HG03442 (cell line): ENCODE measurements around the gene COL8A2.

Experiments
- ATAC-seq: cut with Tn5 transposase; IDR thresholded peaks from one replicate; pipeline ENCODE4 v1.9.1; 2021; ENCODE audit warnings: mild to moderate bottlenecking, moderate library complexity; ENCODE audit not compliant: unreplicated experiment

COL8A2 gene

DNA sequence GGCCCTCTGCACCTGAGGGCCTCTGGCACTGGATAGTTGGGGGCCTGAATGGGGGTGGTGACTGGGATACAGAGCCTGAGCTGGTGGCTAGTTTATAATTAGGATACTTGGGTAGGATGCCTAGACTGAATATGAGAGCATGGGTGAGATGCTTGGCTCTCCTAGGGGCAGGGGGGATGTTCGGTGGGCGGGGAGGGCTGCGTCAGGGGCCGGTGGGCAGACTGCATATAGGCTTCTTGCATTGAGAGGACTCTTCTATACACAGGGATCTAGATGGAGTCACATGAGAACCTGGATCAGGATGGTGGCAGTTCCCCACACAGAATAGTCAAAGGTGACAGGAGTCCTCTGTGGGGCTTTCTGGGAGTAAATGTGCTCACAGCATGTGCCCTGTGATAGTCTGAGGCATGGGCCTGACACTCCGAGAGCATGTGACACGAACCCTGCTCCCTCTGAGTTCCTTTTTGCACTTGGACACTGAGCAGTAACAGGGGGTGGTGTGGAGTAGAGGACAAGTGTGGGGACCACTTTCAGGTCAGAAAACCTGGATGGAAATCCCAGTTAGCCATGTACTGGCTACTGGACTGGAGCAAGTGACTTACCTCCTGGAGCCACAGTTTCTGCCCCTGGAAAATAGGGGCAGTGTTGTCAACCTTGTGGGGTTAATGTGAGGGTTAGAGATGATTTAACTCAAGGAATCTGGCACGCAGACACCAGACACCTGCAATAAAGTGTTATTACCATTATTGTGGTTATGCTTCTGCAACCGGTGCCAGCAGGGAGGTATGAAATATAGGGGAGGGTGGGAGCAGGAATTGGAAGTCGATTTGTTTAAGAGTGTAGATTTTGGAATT is 33.2 kb upstream of the COL8A2 start:
- no peak for ATAC-seq

DNA sequence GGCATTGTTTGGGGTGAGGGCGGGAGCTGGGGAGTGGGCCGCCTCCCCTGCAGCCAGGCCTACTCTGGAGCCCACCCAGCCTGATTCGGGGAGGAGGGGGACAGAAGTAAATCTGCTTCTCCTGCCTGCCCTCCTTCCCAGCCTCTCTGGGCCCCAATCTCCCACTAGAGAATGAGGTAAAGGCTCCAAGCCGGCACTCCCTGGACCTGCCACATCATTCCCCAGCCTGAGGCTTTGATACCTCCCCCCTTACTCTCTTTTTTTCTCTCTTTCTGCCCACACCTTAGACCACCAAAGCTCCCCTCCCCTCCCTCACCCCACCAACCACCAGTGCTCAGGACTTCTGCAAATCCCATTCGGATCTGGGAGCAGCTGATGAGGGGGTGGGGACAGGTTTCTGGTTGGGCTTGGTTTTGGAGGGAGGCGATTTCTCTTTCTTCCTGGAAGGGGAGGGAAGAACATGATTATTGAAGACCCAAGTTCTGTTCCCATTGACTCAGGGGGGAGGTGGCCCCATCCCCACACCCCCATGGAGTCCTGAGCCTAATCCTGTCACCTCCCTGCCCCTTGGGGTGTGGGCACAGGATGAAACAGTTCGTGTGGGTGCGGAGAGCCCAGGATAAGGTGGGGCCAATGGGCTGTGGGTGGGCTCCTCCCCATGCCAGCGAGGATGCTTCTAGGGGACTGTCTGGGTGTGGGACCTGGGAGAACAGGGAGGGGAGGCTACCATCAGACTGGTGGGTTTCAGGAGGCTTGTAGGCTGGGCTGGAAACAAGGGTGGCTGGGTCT is 32.3 kb upstream of the COL8A2 start:
- ATAC-seq = no peak

DNA sequence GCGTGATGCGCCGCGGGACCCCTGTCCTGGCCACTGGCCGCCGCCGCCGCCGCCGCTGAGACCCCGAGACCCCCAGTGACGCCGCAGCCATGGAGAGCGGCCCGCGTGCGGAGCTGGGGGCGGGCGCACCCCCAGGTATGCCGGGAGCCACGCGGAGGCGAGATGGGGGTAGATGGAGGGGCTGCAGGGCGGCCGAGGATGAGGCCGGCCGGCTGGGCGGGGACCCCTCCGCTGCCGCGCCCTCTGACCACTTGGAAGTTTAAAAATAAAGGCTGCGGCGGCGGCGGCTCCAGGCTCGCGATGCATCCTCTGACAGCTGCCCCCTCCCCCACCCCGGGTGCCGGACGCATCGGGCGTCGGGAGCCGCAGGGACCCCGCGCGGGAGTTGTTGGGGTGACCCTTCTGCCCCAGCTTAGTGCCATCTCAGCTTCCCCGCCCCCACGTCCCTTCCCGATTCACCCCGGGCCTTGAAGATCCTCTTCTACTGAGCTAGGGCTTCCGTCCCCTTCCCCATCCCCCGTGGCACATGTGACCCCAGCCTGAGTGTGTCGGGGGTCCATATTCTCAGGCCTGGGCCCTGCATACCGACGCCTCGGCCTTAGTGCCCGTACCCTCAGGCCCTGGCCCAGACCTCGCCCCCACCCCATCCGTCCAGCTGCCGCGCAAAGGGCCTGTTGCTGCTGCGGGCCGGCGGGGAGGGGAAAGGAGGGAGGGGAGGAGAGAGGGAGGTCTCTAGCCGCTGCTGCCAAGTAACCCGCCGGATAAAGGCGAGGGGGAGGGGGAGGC is 31.5 kb upstream of the COL8A2 start:
- ATAC-seq = peak; percentile 10

DNA sequence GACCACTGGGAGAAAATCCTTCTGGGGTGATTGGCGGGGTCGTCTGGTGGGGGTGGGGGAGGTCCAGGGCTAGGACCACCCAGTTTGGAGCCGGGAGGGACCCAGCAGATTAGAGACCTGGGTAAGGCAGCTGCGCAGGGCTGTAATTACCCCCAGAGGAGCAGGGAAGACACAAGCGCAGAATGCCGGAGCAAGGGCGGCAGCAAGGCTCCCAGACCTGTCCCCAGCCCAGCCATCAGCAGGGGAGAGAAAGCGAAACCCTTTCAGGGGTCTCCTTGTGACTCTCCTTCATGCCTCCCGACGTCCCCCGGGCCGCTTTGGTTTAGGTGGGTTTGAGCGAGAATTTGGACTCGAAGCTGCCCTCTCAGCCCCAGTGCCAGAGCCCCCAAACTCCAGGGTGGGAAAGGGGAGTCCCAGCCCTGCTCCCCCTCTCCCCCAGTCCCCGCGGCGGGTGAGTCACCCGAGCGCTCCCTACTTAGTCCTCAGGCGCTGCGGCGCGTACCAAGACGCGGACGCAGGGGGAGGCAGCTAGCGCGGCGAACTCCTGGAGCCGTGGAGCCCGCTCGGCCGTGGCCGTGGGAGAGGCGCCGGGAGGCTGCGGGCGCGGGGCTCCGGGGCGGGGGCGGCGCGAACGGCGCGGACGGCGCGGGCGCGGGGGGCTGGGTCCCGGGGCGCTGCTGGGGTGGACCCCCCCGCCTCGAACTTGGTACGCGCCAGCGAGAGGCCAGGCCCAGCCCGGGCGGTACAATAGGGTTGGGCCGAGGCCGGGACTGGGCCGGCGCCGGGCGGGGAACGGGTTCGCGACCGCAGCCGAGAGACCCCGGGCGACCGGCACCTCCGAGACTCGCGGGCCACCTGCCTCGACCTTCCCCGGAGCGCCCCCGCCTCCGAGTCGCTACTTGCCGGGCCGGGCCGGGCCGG is 30.6 kb upstream of the COL8A2 start, which contains the start of gene MAP7D1:
Gene MAP7D1, plus strand, starts transcription at position 753 of the 921 bp plus-strand sequence. CDS start 258 bp downstream, outside the sequence.
- peak; percentile 49 for ATAC-seq

DNA sequence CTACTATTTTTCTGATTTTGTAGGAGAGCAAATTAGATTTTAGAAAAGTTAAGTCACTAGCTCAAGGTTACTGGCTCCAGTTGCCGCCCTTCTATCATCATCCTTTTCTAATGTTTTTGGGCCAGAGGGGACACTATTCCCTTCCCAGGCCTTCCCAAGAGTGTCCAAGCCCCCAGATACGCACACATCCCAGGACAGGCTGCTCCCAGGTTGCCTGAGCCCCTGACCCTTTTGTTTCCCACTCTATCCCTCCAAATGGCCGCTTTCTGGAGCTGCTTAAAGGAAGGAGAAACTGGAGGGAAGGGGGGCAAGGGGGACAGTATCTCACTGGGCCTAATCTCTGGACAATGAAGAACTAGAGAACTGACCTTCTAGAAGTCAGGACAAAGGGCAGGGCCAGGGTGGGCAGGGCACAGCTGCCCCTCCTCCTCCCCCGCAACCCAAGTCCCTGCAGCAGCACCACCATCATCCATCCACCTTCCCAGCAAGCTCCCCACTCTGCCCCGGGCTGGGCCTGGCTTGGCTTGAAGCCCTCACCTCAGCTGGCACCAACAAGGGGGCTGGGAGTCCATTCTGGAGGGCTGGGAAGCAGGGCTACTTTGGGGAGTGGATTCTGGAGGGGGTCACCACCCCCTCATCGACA is 29.9 kb upstream of the COL8A2 start:
- no peak for ATAC-seq

DNA sequence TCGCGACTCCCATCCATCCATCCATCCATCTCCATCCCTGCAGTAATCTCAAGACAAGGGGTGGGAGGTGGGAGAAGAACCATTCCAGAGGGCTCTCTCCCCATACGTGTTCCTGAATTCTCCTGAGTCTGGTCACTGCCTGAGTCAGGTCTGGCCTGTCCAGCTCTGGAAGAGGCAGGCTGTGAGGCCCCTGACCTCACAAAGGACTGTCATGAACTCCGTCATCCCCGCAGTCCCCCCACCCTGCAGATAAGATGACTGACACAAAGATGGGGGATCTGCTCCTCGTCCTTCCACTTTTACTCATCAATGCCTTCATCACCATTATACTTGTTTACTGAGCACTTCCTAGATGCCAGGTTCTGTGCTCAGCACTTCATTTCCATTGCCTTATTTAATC is 29.3 kb upstream of the COL8A2 start:
- no peak for ATAC-seq

DNA sequence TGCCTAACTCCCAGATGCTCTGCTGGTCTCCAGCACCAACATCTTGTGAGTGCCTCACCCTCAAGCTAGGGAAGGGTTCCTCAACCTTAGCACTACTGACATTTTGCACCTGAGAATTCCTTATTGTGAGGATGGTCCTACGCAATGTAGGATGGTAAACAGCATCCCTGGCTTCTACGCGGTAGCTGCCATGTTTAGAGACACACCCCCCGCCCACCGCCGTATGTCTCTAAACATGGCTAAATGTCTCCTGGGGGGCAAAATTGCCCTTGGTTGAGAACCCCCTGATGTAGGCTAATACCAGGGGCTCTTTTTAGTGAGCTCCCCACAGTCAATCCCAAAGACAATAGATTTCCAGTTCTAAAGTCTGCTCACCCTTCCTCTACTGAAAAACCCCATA is 28.5 kb upstream of the COL8A2 start:
- no peak for ATAC-seq

DNA sequence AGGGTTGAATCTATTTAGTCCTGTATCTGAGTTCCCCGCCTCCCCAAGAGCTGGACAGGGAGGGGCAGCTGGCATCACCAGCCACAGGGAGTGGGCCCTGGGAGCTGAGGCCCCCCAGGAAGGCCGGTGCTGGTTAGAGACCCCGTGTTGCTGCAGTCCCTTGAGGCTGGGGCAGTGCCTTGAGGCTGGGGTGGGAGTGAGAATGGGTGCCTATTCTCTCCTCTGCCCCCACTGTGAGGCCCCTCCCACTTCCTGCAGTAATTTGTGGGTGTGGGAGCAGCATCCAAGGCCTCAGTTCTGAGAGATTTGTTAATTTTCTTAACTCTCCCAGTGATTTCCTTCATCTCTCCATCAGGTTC is 26.8 kb upstream of the COL8A2 start:
- ATAC-seq = no peak

DNA sequence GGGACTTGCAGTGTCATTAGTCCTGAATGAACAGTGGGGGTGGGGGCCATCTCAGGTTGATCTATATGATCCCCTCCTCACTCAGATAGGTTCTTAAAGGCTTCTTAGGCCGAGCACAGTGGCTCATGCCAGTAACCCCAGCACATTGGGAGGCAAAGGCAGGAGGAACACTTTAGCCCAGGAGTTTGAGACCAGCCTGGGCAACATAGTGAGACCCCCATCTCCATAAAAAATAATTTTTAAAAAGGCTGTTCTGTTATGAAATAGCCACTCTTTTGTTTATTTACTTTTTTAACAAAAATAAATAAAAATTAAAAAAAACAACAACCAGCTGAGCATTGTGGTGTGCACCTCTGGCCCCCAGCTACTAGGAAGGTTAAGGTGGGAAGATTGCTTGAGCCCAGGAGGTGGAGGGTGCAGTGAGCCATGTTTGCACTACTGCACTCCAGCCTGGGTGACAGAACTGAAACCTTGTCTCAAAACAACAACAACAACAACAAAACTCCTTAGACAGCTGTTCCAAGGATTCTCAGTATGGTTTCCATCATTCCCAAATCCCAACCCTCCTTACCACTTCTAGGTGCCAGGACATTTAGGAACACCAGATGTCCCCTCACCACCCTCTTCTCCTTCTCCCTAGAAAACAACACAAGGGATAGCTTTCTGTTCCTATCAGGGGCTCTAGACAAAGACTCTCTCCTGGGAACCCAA is 26.3 kb upstream of the COL8A2 start:
- no peak for ATAC-seq

DNA sequence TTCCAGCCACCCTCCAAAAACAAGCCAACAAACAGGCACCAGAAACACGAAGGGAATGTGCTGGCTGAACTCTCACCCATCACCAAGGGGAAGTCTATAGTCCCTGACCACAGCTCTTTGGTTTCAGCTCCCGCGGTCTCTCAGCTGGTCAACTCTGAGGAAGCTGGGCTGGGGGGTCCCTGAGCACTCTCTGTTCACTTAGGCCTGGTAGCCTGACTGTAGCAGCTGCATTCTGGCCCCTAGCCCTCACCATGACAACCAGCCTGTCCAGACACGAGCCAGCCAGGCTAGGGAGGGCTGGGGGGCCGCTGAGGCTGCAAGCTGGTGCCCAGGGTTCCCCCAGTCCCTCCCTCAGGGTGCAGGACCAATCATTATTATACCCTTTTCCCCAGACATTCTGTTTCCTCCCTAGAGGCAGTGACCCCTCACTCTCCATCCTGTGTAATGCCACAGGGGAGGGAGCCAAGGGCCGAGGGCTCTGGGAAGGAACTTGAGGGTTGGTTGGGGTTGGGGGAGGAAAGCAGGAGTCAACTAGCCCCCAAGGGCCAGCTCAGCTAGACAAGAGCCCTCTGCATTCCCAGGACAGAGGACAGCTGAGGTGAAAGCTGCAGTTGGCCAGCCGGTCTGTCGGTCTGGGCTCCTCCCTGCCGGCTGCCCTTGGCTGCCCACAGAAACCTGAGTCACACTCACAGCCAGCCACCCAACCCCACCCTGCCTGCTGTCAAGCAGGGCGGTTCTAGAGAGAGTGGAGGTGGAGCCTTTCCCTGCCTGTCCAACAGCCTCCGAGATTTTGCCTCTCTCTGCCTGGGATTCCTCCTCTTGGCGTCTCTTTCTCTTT is 25.5 kb upstream of the COL8A2 start:
- no peak for ATAC-seq

DNA sequence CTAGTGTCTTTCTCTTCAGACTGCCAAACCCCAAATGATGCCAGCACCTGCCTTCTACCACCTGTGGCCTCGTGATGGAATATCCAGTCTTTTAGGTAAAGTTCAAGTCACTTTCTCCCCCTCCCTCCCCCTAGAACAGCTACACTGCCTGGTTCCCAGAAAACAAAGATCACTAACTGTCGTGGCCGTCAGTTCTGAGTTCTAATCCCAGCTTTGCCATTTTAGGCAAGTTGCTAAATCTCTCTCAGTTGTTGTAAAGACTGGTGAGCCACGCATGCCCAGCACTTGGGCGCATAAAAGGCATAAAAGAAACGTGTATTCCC is 24.9 kb upstream of the COL8A2 start:
- ATAC-seq = no peak

DNA sequence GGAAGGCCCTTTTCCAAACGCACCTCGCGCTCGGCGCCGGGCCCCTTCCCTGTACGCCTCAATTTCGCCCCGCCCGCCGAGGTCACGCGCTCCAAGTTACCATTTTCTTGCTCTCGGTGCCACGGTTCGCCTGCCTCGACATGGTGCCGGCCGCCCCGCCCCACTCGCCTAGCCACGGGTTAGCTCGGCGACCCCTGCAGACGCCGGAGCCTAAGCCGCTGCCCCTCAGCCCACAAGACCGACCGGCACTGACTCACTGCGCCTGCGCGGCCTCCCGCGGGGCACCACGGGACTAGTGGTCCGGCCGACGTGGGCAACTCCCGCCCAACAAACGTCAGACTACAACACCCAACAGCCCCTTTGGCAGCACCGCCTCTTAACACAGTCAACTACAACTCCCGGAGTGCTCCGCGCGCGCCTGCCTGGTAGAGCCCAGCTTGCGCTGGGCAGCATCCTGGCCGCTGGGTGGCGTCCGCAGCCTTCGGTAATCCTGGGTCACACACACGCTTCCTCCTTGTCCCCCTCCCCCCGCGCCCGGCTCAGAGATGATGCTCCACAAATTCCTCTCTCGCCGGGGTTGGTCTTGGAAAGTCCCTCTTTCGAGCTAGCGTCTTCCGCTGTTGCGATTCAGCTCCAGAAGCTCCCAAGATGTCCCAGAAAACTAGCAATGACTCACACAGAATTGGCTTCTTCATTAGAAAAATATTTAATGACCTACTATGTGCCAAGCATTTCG is 24.4 kb upstream of the COL8A2 start, which contains the start of gene TRAPPC3:
Gene TRAPPC3, minus strand, starts transcription at position 250 of the 736 bp plus-strand sequence. Its CDS starts 108 bp downstream, at position 142.
- peak; percentile 89 for ATAC-seq

DNA sequence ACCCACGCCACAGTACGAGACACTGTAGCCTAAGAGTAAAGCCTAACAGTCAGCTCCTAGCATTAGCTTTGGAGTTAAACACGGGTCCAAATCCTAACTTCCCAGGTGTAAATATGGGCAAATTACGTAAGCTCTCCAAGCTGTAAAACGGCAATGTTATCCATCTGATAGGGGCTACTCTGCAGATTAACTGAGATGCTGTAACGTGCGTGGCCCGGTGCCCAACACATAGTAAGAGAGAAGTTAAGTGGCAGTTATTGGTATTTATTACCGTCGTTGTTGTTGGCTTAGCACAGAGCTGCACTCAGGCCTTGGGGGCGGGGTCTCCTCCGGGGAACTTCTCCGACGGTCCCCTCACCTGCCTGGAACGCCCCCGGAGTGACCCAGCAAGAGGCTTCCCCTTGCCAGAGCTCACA is 23.8 kb upstream of the COL8A2 start:
- no peak for ATAC-seq

DNA sequence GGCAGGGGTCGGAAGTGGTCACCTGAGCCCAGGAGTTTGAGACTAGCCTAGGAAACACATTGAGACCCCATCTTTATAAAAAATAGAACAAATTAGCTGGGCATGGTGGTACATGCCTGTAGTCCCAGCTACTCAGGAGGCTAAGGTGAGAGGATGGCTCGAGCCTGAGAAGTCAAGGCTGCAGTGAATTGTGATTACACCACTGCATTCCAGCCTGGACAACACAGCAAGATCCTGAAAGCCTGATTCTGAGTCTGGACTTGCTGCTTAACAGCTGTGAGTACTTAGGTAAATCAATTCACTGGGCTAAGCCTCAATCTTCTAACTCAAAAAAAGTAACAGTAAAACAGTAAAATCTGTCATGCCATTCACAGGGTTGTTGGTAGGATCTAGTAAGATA is 19.4 kb upstream of the COL8A2 start:
- ATAC-seq = no peak

DNA sequence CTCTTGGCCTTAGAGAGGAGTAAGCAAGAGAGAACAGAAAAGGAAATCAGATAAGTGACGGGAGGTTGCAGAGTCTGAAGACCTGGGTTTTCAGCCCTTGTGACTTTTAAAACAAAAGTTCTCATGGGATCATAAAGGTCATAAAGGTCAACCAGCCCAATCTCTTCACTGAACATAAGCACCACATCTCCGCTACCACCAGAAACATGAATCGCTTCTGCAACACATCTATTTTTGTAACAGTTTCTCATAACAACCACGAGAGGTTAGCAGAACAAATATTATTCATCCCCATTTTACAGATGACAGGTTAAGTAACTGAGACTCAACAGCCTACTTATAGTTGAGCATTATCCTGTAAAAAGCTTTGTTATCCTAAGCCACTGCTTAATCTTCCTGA is 18.4 kb upstream of the COL8A2 start:
- no peak for ATAC-seq

DNA sequence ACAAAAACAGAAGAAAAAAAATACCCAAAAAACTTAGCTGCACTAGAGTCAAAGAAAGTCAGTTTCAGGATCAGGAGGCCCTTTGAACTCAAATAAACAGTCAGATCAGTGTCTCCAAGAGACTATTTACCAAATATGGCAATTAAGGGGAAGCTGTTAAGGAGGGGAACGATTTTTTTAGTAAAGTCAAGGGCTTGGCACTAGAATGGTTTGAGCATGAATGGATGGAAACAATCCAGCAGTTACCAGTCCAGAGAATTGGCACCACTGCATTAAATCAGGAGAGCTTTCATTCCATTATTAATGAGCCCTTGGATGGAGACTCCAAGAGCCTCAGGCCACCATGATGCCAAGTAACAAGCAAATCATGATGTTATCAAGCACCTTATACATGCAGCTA is 17.1 kb upstream of the COL8A2 start:
- ATAC-seq = no peak

DNA sequence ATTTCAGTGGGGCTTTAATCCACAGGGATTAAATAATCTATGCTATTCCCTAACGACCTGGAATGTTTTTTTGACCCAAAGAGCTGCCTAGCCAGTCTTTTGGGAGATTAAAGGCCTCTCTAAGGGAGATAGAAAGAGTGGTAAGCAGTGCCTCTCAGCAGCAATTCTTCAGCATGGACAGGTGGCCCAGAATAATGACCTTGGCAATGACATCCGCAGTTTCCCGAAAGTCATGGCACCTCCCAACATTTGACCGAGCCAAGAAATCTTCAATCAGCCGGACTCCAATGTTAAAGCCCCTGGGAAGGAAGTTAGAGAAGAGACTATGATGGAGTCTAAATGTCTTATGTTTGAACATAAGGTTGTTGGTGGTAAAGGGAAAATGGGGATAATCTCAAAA is 14.5 kb upstream of the COL8A2 start:
- no peak for ATAC-seq

DNA sequence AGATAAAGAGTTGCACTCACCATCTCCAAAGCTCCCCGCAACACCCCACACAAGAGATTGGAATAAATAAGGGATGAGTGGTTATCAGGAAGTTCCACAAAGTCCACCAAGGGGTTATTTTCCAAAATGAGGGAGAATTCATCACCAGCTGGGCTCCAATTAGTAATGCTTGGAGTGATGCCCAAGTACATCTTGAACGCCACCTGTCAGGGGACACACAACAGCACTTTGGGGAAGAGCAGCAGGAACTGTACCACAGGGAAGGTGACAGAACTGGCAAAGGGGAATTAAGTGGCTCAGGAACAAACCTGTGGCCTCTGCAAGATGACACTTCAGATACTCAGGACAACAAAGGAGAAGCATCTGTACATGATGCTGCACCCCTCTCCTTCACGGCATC is 12.8 kb upstream of the COL8A2 start:
- no peak for ATAC-seq
